ENCODE data around the gene C2orf72. TPM values are rescaled to one million over a fixed set of nuclear protein-coding genes. Genes with fewer than 3 reads are reported as not detected.

The C2orf72 gene
- total and polyA plus RNA-seq, 2 of the 13 experiments (the other 11 are each of a cell fraction or from before 2014, with no cell fraction given), result 147 to 203 TPM

- TF ChIP-seq, protein P1, sequence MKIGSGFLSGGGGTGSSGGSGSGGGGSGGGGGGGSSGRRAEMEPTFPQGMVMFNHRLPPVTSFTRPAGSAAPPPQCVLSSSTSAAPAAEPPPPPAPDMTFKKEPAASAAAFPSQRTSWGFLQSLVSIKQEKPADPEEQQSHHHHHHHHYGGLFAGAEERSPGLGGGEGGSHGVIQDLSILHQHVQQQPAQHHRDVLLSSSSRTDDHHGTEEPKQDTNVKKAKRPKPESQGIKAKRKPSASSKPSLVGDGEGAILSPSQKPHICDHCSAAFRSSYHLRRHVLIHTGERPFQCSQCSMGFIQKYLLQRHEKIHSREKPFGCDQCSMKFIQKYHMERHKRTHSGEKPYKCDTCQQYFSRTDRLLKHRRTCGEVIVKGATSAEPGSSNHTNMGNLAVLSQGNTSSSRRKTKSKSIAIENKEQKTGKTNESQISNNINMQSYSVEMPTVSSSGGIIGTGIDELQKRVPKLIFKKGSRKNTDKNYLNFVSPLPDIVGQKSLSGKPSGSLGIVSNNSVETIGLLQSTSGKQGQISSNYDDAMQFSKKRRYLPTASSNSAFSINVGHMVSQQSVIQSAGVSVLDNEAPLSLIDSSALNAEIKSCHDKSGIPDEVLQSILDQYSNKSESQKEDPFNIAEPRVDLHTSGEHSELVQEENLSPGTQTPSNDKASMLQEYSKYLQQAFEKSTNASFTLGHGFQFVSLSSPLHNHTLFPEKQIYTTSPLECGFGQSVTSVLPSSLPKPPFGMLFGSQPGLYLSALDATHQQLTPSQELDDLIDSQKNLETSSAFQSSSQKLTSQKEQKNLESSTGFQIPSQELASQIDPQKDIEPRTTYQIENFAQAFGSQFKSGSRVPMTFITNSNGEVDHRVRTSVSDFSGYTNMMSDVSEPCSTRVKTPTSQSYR (CRISPR knock-in tag; IDR thresholded peaks at IDR 0.05; ENCODE audit: borderline replicate concordance), result no peak; the same call in 1 of the 2 replicates
- TF ChIP-seq ZNF230 (CRISPR knock-in tag; IDR thresholded peaks at IDR 0.05), result no peak
- TF ChIP-seq MXD4 (CRISPR knock-in tag; IDR thresholded peaks at IDR 0.05), result no peak
- TF ChIP-seq, protein P2, sequence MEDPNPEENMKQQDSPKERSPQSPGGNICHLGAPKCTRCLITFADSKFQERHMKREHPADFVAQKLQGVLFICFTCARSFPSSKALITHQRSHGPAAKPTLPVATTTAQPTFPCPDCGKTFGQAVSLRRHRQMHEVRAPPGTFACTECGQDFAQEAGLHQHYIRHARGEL (CRISPR knock-in tag; IDR thresholded peaks at IDR 0.05), result no peak
- no peak for TF ChIP-seq ZNF101 (CRISPR knock-in tag; IDR thresholded peaks at IDR 0.05; ENCODE audit: borderline replicate concordance, low read depth)
- TF ChIP-seq, protein P3, sequence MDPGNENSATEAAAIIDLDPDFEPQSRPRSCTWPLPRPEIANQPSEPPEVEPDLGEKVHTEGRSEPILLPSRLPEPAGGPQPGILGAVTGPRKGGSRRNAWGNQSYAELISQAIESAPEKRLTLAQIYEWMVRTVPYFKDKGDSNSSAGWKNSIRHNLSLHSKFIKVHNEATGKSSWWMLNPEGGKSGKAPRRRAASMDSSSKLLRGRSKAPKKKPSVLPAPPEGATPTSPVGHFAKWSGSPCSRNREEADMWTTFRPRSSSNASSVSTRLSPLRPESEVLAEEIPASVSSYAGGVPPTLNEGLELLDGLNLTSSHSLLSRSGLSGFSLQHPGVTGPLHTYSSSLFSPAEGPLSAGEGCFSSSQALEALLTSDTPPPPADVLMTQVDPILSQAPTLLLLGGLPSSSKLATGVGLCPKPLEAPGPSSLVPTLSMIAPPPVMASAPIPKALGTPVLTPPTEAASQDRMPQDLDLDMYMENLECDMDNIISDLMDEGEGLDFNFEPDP (CRISPR knock-in tag; conservative IDR thresholded peaks at IDR 0.05), result no peak
- TF ChIP-seq, protein P4, sequence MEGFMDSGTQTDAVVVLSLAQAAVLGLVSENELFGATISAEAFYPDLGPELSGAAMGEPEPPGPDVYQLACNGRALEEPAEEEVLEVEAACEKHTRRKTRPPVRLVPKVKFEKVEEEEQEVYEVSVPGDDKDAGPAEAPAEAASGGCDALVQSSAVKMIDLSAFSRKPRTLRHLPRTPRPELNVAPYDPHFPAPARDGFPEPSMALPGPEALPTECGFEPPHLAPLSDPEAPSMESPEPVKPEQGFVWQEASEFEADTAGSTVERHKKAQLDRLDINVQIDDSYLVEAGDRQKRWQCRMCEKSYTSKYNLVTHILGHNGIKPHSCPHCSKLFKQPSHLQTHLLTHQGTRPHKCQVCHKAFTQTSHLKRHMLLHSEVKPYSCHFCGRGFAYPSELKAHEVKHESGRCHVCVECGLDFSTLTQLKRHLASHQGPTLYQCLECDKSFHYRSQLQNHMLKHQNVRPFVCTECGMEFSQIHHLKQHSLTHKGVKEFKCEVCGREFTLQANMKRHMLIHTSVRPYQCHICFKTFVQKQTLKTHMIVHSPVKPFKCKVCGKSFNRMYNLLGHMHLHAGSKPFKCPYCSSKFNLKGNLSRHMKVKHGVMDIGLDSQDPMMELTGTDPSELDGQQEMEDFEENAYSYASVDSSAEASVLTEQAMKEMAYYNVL (CRISPR knock-in tag; IDR thresholded peaks at IDR 0.05; ENCODE audit: borderline replicate concordance), result no peak; the same call in 1 of the 2 replicates
- peak; percentile 40; the same call in 1 of the 2 replicates for TF ChIP-seq TARDBP (CRISPR knock-in tag; IDR thresholded peaks at IDR 0.05)
- TF ChIP-seq NCOA5 (CRISPR knock-in tag; IDR thresholded peaks at IDR 0.05), result no peak
- no peak for TF ChIP-seq RELA (CRISPR knock-in tag; IDR thresholded peaks at IDR 0.05)
- 0 out of 2 replicates have a peak, but pooled peaks have one; percentile 7 for TF ChIP-seq TAF1 (CRISPR knock-in tag; IDR thresholded peaks at IDR 0.05)
- TF ChIP-seq YEATS2 (CRISPR knock-in tag; IDR thresholded peaks at IDR 0.05; ENCODE audit: borderline replicate concordance), result no peak
- TF ChIP-seq PAX8 (CRISPR knock-in tag; IDR thresholded peaks at IDR 0.05; ENCODE audit: borderline replicate concordance), result no peak
- TF ChIP-seq ZNF136 (CRISPR knock-in tag; IDR thresholded peaks at IDR 0.05; ENCODE audit: low read depth), result no peak
- TF ChIP-seq, protein P5, sequence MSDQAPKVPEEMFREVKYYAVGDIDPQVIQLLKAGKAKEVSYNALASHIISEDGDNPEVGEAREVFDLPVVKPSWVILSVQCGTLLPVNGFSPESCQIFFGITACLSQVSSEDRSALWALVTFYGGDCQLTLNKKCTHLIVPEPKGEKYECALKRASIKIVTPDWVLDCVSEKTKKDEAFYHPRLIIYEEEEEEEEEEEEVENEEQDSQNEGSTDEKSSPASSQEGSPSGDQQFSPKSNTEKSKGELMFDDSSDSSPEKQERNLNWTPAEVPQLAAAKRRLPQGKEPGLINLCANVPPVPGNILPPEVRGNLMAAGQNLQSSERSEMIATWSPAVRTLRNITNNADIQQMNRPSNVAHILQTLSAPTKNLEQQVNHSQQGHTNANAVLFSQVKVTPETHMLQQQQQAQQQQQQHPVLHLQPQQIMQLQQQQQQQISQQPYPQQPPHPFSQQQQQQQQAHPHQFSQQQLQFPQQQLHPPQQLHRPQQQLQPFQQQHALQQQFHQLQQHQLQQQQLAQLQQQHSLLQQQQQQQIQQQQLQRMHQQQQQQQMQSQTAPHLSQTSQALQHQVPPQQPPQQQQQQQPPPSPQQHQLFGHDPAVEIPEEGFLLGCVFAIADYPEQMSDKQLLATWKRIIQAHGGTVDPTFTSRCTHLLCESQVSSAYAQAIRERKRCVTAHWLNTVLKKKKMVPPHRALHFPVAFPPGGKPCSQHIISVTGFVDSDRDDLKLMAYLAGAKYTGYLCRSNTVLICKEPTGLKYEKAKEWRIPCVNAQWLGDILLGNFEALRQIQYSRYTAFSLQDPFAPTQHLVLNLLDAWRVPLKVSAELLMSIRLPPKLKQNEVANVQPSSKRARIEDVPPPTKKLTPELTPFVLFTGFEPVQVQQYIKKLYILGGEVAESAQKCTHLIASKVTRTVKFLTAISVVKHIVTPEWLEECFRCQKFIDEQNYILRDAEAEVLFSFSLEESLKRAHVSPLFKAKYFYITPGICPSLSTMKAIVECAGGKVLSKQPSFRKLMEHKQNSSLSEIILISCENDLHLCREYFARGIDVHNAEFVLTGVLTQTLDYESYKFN (CRISPR knock-in tag; conservative IDR thresholded peaks at IDR 0.05), result no peak
- TF ChIP-seq SAFB2 (CRISPR knock-in tag; IDR thresholded peaks at IDR 0.05; ENCODE audit: borderline replicate concordance, low read depth), result no peak
- 0 out of 2 replicates have a peak, but pooled peaks have one; percentile 7 for TF ChIP-seq ZNF335 (CRISPR knock-in tag; IDR thresholded peaks at IDR 0.05)
- no peak for TF ChIP-seq JUNB (CRISPR knock-in tag; IDR thresholded peaks at IDR 0.05; ENCODE audit: borderline replicate concordance)
Measured at GRCh38 chr2:231038483-231039293, 1.4 kb downstream of the C2orf72 start (continued).

Measured in HepG2 (cell line).